Tibial nerve (tissue), 4 donors: ENCODE measurements around the gene CT83.

Experiments
- EP300 ChIP-seq, 2 donors: sonication (generic); formaldehyde crosslinking; IDR thresholded peaks; one replicate each; pipeline ENCODE4 v1.6.1; 2017; ENCODE audit warnings: antibody characterized with exemption in 2 of 2, mild to moderate bottlenecking in 1 of 2
- TF ChIP-seq, protein P1 (sequence below), 5 experiments: fragments of 200-600 bp in 3 of 5; fragments of 450-650 bp in 2 of 5; sonication (generic) in 3 of 5; IDR thresholded peaks; one replicate each; pipeline ENCODE4 v1.5.1; 2016 to 2019; ENCODE audit warnings: antibody characterized with exemption in 5 of 5, mild to moderate bottlenecking in 3 of 5, moderate library complexity in 2 of 5

DNA sequence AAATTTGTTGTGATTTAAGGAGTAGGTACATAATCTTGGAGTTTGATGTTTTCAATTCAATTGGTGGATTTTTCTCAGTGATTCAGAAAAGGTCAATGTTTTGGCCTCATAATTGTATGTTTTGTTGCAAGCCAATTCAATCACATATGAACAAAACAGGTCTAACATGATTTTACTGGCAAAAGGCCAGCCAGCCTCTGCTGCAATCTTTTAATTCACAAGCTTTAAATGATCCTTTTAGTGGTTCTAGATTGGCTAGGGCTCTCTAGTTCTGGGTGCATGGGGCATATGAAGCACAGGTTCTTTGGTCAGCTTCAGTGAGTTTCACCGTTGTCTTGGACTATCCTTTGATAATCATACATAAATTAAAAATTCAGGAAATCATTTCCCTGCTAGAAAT, 45.6 kb downstream of the CT83 start:
- TF ChIP-seq, protein P1, sequence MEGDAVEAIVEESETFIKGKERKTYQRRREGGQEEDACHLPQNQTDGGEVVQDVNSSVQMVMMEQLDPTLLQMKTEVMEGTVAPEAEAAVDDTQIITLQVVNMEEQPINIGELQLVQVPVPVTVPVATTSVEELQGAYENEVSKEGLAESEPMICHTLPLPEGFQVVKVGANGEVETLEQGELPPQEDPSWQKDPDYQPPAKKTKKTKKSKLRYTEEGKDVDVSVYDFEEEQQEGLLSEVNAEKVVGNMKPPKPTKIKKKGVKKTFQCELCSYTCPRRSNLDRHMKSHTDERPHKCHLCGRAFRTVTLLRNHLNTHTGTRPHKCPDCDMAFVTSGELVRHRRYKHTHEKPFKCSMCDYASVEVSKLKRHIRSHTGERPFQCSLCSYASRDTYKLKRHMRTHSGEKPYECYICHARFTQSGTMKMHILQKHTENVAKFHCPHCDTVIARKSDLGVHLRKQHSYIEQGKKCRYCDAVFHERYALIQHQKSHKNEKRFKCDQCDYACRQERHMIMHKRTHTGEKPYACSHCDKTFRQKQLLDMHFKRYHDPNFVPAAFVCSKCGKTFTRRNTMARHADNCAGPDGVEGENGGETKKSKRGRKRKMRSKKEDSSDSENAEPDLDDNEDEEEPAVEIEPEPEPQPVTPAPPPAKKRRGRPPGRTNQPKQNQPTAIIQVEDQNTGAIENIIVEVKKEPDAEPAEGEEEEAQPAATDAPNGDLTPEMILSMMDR (IDR thresholded peaks at IDR 0.05) = no peak
- no peak for TF ChIP-seq EP300 (IDR thresholded peaks at IDR 0.05)
